GM19099 (cell line): ENCODE results near the gene SIGLEC7.

Experiments
- POLR2A ChIP-seq: IDR thresholded peaks from 3 replicates; pipeline ENCODE4 v1.6.1; 2011; ENCODE audit warnings: low read depth; ENCODE audit not compliant: insufficient read length; ENCODE audit errors: extremely low read depth

SIGLEC7 gene

DNA sequence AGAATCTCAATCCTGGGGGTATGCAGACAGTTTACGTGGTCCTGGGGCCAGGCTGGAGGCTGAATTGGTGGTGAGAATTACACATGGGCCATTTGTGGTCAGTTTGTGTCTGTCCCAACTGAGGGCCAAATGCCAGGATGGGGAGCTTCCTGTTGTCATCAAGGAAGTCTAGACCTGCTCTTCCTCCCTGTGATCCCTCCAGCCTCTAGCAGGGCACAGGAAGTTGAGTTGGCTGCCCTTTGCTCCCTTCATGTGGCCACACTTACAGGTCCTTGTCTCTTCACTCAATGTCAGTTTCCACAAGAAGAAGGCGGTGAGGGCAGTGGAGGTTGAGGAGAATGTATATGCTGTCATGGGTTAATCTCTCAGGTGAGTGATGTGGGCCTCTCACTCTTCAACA lies 30.1 kb downstream of the SIGLEC7 start:
- no peak for TF ChIP-seq POLR2A

DNA sequence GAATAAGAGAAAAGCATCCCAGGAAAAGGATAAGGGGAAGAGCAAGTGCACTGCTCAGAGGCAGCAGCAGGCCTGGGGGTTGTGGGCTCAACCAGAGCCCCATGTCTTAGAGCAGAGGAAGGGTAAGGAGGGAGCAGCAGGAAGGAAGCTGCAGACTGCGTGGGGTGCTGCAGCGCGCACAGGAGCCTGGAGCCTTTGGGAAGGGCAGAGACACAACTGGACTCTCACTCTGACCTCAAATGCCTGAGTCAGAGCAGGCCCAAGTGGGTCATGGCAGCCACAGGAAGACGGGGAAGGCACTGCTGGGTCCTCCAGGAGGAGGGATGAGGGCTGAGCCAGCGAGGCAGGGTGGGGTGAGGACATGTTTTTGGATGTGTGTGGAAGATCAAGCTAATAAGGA lies 31.6 kb downstream of the SIGLEC7 start:
- no peak for TF ChIP-seq POLR2A

DNA sequence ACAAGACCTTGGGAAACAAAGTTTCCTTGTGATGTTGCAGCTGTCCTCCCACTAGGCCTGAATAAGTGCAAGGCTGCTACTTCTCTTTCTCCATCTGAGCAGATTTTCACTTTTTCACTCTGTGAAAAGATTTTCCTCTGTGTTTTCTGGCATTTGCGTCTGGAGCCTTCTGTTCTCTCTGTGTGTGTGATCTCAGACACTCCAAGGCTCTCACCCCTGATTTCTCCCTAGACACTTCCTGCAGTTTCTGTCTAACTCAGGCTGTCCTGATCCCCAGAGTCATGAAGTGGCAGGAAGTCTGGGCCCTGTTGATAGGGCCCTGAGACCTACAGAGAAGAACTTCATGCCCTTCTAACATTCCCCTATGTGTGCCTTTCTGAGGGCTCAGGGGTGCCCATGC lies 37.2 kb downstream of the SIGLEC7 start:
- TF ChIP-seq POLR2A: no peak

DNA sequence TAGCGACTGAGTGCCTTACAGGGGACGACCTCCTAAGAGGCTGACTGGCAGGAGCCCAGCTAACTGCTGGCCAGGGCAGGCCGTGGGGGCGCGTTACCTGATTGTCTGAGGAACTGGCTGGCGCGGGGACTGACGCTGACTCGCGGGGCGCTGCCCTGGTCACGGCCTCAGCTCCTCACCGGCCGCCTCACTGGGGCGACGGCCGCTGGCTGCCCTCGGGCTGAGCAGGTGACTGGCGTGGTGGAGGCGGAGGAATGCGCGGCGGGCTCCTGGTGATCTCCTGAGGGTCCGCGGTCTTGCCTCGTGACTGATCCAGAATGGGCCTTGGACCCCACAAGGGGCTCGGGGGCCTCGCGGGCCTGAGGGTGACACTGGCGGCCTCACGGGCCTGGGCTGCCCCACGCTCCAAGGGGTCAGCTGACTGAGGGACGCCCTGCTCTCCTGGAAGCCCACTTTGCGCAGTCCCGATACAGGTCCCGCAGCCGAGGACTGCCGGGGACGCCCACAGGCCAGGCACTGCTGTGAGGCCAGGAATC lies 39.3 kb downstream of the SIGLEC7 start:
- TF ChIP-seq POLR2A: no peak

DNA sequence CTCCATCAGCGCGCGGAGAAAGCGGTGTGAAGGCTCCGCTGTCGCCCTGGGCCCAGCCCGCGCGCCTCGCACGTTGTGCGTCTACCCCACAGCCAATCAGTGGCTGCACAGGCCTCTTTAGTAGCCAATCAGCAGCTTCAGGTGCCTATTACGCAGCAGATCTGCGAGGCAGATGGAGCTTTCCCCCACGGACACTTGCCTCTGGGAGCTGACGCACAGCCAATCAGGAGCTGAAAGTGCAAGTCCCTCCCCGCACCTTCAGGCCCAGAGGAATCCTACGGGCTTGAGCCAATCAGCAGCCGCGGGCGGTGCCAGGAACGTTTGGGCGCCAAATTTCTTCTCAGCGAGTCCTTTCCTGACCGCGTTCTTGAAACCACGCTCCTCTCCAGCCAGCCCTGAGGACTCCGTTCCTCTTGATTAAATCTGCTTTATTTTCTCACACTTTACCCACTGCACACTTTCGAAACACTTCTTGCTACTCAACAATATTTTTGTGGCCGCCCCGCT lies 39.9 kb downstream of the SIGLEC7 start:
- no peak for TF ChIP-seq POLR2A

DNA sequence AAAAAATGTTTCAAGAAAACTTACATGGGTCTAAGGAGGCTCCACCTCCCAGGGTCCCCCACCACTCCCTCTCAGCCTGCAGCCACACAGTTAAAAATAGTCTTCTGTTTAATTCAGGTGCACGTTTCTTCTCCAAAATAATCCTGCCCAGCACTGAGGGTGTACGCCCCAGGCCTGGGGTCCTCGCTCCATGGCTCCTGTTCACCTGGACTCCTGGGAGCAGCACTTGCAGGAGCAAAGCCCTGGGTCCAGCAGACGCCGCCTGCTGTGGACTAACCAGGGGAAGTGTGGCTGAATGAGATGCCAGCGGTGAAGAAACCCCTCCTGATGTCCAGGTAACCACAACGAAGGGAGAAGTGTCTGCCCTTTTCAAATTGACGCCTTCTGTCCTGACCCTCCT lies 41.5 kb downstream of the SIGLEC7 start:
- no peak for TF ChIP-seq POLR2A

DNA sequence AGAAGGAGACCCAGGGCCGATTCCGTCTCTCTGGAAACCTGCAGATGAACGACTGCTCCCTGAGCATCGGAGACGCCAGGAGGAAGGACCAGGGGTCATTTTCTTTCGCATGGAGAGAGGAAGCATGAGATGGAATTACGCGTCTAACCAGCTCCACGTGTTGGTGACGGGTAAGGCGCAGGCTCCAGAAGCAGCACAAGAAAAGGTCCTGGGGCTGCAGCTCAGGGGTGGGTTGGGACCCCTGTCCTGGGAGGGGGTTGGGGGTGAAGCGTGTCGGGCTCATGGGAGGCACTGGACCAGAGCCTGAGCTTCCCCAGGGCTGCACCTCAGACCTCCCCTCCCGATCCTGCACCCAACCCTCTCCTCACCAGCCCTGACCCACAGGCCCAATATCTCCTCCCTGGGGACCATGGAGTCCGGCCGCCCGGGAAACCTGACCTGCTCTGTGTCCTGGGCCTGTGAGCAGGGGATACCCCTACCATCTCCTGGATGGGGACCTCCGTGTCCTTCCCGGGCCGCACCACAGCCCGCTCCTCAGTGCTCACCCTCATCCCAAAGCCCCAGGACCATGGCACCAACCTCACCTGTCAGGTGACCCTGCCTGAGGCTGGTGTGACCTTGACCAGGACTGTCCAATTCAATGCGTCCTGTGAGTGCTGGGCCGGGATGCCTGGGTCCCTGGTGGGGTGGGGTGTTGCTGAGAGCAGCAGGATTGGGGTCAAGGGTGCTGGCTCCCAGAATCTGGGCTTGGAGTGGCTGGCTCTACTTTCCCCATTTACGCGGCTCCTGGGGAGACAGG lies 43.2 kb downstream of the SIGLEC7 start:
- TF ChIP-seq POLR2A: no peak

DNA sequence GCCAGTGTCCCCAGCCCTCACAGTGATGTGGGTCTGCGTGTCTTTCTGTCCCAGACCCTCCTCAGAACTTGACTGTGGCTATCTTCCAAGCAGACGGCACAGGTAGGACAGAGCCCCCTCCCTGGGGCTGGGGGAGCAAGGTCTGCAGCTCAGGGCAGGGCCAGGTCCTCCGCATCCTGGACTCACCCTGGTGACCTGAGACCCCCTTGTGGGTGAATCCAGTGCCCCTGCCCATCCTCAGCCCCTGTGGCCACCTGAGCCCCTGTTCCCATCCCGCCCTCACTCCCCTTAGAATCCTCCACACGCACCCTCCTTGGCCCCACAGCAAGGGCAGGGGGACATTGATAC lies 43.7 kb downstream of the SIGLEC7 start:
- TF ChIP-seq POLR2A: no peak

DNA sequence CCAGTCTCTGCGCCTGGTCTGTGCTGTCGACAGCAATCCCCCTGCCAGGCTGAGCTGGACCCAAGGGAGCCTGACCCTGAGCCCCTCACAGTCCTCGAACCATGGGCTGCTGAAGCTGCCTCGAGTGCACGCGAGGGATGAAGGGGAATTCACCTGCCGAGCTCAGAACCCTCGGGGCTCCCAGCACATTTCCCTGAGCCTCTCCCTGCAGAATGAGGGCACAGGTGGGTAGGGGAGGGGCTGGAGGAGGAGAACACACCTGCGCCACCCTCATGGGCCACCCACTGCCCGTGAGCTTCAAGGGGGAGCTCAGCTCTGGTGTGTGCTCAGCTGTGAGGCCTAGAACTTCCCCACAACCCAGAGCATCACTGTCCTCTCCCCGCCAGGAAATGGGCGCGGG lies 44.2 kb downstream of the SIGLEC7 start:
- no peak for TF ChIP-seq POLR2A

DNA sequence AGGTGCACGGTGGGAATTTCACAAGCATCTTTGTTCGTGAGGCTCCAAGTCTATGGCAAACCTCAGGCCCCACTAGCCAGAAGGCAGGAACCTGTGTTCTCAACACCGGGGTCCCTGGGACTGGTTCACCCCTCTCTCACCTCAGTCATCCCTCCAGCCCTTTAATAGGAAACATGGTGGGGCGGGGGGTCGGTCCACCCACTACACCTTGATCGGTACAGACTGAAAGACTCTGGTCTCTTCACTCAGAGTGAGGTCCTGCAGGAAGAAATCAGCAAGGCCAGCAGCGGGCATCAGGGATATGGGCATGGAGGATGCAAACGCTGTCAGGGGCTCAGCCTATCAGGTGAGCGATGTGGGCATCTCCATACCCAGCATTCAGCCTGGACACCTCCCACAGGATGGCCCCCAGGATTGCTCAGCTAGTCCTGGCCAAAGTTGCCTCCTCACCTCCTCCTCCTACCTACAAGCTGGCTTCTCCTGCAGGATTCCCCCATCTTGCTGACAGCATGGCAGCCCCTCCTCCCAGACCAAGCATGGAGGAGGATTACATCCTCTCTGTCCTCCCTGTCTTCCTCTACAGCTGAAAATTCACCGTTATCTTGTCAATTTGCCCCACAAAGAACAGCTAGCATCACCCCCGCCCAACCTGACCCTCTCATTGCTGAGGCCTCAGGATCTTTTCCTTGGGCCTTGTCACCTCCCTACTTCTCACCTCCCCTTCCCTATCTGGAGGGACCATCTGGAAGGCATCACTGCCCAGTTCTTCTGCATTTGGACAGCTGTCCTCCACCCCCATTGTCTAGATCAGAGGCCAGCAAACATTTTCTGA lies 45.5 kb downstream of the SIGLEC7 start:
- no peak for TF ChIP-seq POLR2A

DNA sequence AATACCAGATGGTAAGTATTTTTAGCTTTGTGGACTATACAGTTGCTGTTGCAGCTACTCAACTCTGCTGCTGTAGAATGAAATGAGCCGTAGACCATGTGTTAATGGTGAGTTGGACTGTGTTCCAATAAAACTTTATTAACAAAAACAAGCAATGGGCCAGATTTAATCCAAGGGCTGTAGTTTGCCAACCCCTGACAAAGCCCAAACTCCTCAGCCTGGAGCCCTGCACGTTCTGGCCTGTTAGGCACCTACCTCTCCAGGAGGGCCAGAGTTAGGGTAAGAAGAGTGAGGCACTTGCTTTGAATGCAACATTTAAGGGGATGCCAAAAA lies 46.1 kb downstream of the SIGLEC7 start:
- TF ChIP-seq POLR2A: no peak

DNA sequence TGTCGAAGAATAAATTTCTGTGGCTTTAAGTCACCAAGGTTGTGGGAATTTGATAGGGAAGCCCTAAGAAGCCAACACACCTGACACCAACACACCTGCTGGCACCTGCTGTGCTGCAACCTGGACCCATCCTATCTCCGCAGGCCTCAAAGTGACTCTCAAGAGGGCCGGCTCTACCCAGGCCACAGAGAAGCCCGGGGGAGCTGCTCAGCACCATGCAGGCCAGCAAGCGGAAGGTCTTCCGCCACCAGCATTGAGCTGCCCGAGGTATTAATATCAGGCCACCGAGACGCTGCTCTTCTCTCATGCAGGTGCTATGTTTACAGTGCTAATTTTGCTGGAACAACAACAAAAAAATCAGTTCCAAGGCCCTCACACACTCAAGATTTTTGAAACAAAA lies 50.6 kb downstream of the SIGLEC7 start:
- TF ChIP-seq POLR2A: no peak

DNA sequence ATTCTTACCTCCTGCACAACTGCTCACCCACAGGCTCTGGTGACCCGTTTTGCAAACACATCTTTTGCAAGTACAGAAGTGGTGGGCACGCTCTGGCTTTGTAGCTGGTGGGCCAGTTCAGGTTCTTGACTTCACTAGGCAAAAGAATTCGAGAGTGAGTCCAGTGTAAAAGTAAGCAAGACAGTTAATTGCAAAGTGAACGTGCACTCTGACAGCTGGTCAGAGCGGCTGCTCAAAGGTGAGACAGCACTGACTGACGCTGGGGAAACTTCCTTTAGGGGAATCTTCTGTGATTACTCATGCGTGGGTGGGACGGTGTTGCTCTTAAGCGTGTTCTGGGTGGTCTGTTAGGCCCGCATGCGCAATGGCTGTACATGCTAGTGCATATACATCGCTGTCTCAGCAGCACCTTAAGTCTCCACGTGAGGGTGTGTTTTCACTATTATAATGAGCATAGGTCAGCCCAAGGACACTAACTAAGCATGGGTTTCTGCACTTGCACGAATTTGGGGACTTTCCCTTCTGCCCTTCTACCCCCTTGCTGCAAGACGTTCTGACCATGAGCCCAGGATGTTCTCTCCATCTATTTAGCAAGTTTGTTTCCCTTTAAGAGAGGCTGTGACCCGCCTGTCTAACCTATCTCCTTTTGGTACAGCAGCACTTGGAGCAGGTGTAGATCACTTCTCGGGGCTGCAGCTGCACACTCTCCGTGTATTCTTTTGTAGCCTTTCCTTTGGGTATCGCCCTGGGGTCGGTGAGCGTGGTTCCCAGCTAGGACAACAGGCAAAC lies 52.6 kb downstream of the SIGLEC7 start:
- no peak for TF ChIP-seq POLR2A

DNA sequence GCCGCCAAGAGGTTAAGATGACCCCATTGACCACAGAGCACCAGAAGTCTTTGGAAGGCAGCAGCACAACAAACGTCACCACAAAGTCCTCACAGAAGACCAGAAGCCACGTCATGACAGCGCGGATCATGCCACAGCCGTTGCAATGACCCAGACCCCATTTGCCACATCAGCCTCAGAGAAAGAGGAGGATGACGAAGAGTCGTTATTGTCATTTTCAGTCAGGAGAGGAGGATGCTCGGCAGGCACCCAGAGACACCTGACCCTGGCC lies 53.1 kb downstream of the SIGLEC7 start:
- TF ChIP-seq POLR2A: no peak

DNA sequence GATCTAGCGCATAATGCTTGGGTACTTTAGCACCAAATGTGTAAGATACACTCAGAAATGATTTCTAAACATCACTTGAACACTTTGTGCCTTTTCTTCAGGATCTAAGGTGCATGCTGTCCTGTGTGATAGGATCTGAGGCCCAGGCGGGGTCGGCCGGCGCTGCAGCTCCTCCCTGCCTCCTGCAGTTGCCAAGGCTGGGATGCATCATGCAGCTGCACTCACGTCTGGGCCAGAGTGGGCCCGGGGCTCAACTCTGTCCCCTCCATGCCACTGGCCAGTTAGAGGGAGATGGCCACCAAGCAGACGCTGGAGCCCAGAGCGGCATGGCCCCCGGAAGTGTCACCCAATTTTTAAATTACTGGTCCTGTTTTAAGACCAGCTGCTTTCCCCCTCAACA lies 53.5 kb downstream of the SIGLEC7 start:
- no peak for TF ChIP-seq POLR2A
